Activated CD8-positive, alpha-beta memory T cell treated with anti-CD3 and anti-CD28 coated beads, Interleukin-2, amount 10 ng/mL, durations not matched to agents 7 days and 5 days (primary cell): ENCODE data around the gene ALOX5. TPM values are rescaled to one million over a fixed set of nuclear protein-coding genes. Genes with fewer than 3 reads are reported as not detected.
"Not testable (repeated sequence)": the region's sequence is repeated elsewhere in the genome, so short reads cannot be mapped to it uniquely, and the experiment has no call there.

Experiments
- ATAC-seq: fragments of 150-1000 bp; cut with Tn5 transposase; one replicate; pipeline ENCODE4 v1.10.0; 2021; ENCODE audit warnings: moderate library complexity
- CTCF ChIA-PET: fragments of 350-600 bp; sonication (Branson Sonifier 250); formaldehyde crosslinking; loops from one replicate; lab custom pipeline; 2021; ENCODE audit warnings: antibody characterized with exemption; lab: Charles Lee
- DNase-seq: peaks from one replicate; pipeline ENCODE4 v3.0.0-alpha.2; 2020
- H3K27ac Mint-ChIP-seq: one replicate; pipeline ENCODE4 v1.8.0; 2021; ENCODE audit warnings: mild to moderate bottlenecking, mixed read lengths
- H3K27me3 Mint-ChIP-seq: one replicate; pipeline ENCODE4 v1.8.0; 2021; ENCODE audit warnings: mixed read lengths
- H3K36me3 Mint-ChIP-seq: one replicate; pipeline ENCODE4 v1.8.0; 2021; ENCODE audit warnings: mild to moderate bottlenecking, mixed read lengths
- H3K4me1 Mint-ChIP-seq: one replicate; pipeline ENCODE4 v1.8.0; 2021; ENCODE audit warnings: mixed read lengths
- H3K4me3 Mint-ChIP-seq: one replicate; pipeline ENCODE4 v1.8.0; 2021; ENCODE audit warnings: mild to moderate bottlenecking, moderate library complexity, mixed read lengths
- H3K9me3 Mint-ChIP-seq: one replicate; pipeline ENCODE4 v1.8.0; 2022; ENCODE audit warnings: low read depth, mixed read lengths
- total RNA-seq, 2 experiments: library from RNA; stranded (reverse); gene quantifications; one replicate each; pipeline ENCODE4 v1.2.3, GENCODE V29; 2021

The ALOX5 gene
- total RNA-seq, 2 experiments from 2014 or later = 1.9 to 8.9 TPM

GRCh38 chr10:45464958-45465567, 91.0 kb downstream of the ALOX5 start:
- H3K27ac Mint-ChIP-seq = no peak overlapping the region
- peaks cover 52% of the 10 kb centered on the region for H3K4me1 Mint-ChIP-seq
- no peaks in the 10 kb centered on the region for H3K27me3 Mint-ChIP-seq
- ATAC-seq (peak; percentile 99), DNase-seq (peak; percentile 86)
- peaks cover 4% of the 10 kb centered on the region for H3K36me3 Mint-ChIP-seq
- CTCF ChIA-PET = interaction anchor here (0.6 to 3.0 kb wide), 37 partner anchors 10 to 566 kb away, joined by 3 to 43 read pairs (median 3); partner anchors contain the start of gene ZFAND4
- H3K9me3 Mint-ChIP-seq = no peaks in the 10 kb centered on the region
- no peak overlapping the region for H3K4me3 Mint-ChIP-seq

GRCh38 chr10:45466784-45467183, 92.8 kb downstream of the ALOX5 start:
- CTCF ChIA-PET = interaction anchor here (1.4 kb wide), 1 partner anchor 114 kb away, joined by 3 read pairs; no protein-coding TSS in a partner anchor
- ATAC-seq = no peak

GRCh38 chr10:45468079-45468478, 94.1 kb downstream of the ALOX5 start:
- CTCF ChIA-PET = interaction anchor here (0.7 to 1.4 kb wide), 3 partner anchors 113 to 188 kb away, joined by 3 read pairs; no protein-coding TSS in a partner anchor
- no peak overlapping the region for H3K27ac Mint-ChIP-seq

More at GRCh38 chr10:45466784-45467183, 92.8 kb downstream of the ALOX5 start:
- Mint-ChIP-seq H3K4me1 (peaks cover 46% of the 10 kb centered on the region), H3K9me3 (no peaks in the 10 kb centered on the region), H3K27me3 (no peaks in the 10 kb centered on the region), H3K4me3 (no peak overlapping the region), H3K36me3 (peaks cover 7% of the 10 kb centered on the region), H3K27ac (no peak overlapping the region)
- no peak for DNase-seq

GRCh38 chr10:45470098-45471012, 96.3 kb downstream of the ALOX5 start:
- CTCF ChIA-PET = no interaction called here
- DNase-seq (peak; percentile 64), ATAC-seq (peak; percentile 82)
- Mint-ChIP-seq H3K27me3 (no peaks in the 10 kb centered on the region), H3K36me3 (peaks cover 5% of the 10 kb centered on the region), H3K4me1 (peaks cover 30% of the 10 kb centered on the region), H3K9me3 (no peaks in the 10 kb centered on the region), H3K4me3 (peak overlapping the region; percentile 12), H3K27ac (peak overlapping the region; percentile 78)

More at GRCh38 chr10:45468079-45468478, 94.1 kb downstream of the ALOX5 start:
- ATAC-seq (no peak), DNase-seq (no peak)
- Mint-ChIP-seq H3K36me3 (peaks cover 5% of the 10 kb centered on the region), H3K9me3 (no peaks in the 10 kb centered on the region), H3K4me1 (peaks cover 40% of the 10 kb centered on the region), H3K4me3 (no peak overlapping the region), H3K27me3 (no peaks in the 10 kb centered on the region)

GRCh38 chr10:45471059-45471458, 97.0 kb downstream of the ALOX5 start:
- no peaks in the 10 kb centered on the region for H3K27me3 Mint-ChIP-seq
- peaks cover 9% of the 10 kb centered on the region for H3K36me3 Mint-ChIP-seq
- H3K27ac Mint-ChIP-seq = no peak overlapping the region
- H3K4me1 Mint-ChIP-seq = peaks cover 26% of the 10 kb centered on the region
- CTCF ChIA-PET = no interaction called here
- ATAC-seq = no peak
- peaks cover 4% of the 10 kb centered on the region for H3K9me3 Mint-ChIP-seq
- no peak for DNase-seq
- no peak overlapping the region for H3K4me3 Mint-ChIP-seq

- no peak for ATAC-seq
Observed at GRCh38 chr10:45471531-45472310, 97.7 kb downstream of the ALOX5 start.

GRCh38 chr10:45473126-45473525, 99.1 kb downstream of the ALOX5 start:
- Mint-ChIP-seq H3K36me3 (peaks cover 15% of the 10 kb centered on the region), H3K27me3 (no peaks in the 10 kb centered on the region), H3K27ac (no peak overlapping the region), H3K4me1 (peaks cover 27% of the 10 kb centered on the region), H3K4me3 (no peak overlapping the region), H3K9me3 (peaks cover 9% of the 10 kb centered on the region)
- CTCF ChIA-PET = no interaction called here
- no peak for DNase-seq
- ATAC-seq = no peak

More at GRCh38 chr10:45471531-45472310, 97.7 kb downstream of the ALOX5 start:
- Mint-ChIP-seq H3K4me1 (peaks cover 26% of the 10 kb centered on the region), H3K27me3 (no peaks in the 10 kb centered on the region), H3K9me3 (peaks cover 4% of the 10 kb centered on the region), H3K27ac (no peak overlapping the region), H3K36me3 (peaks cover 9% of the 10 kb centered on the region), H3K4me3 (no peak overlapping the region)
- DNase-seq = no peak
- CTCF ChIA-PET = interaction anchor here (1.4 kb wide), 1 partner anchor 12 kb away, joined by 3 read pairs; no protein-coding TSS in a partner anchor

- DNase-seq (no peak), ATAC-seq (no peak)
- Mint-ChIP-seq H3K9me3 (peaks cover 14% of the 10 kb centered on the region), H3K4me3 (no peak overlapping the region), H3K4me1 (peaks cover 5% of the 10 kb centered on the region), H3K27me3 (no peaks in the 10 kb centered on the region), H3K27ac (no peak overlapping the region), H3K36me3 (peaks cover 31% of the 10 kb centered on the region)
- CTCF ChIA-PET = no interaction called here
Observed at GRCh38 chr10:45476559-45476958, 102.5 kb downstream of the ALOX5 start.

- H3K36me3 Mint-ChIP-seq = peaks cover 38% of the 10 kb centered on the region
Observed at GRCh38 chr10:45480294-45480693, 106.3 kb downstream of the ALOX5 start.

GRCh38 chr10:45481100-45481499, 107.1 kb downstream of the ALOX5 start:
- H3K4me1 Mint-ChIP-seq, H3K4me3 Mint-ChIP-seq, ATAC-seq, H3K9me3 Mint-ChIP-seq, CTCF ChIA-PET, H3K27me3 Mint-ChIP-seq, DNase-seq, H3K27ac Mint-ChIP-seq: not testable (repeated sequence)
- peaks cover 34% of the 10 kb centered on the region for H3K36me3 Mint-ChIP-seq

More at GRCh38 chr10:45480294-45480693, 106.3 kb downstream of the ALOX5 start:
- peaks cover 2% of the 10 kb centered on the region for H3K4me1 Mint-ChIP-seq
- H3K4me3 Mint-ChIP-seq = no peak overlapping the region
- ATAC-seq = no peak
- peaks cover 14% of the 10 kb centered on the region for H3K9me3 Mint-ChIP-seq
- DNase-seq = no peak
- H3K27me3 Mint-ChIP-seq = no peaks in the 10 kb centered on the region
- H3K27ac Mint-ChIP-seq = no peak overlapping the region
- CTCF ChIA-PET = no interaction called here

GRCh38 chr10:45483002-45483401, 109.0 kb downstream of the ALOX5 start:
- ATAC-seq (no peak), DNase-seq (no peak)
- no peak overlapping the region for H3K4me3 Mint-ChIP-seq
- H3K27me3 Mint-ChIP-seq = no peaks in the 10 kb centered on the region
- peaks cover 6% of the 10 kb centered on the region for H3K9me3 Mint-ChIP-seq
- no peaks in the 10 kb centered on the region for H3K4me1 Mint-ChIP-seq
- CTCF ChIA-PET = no interaction called here
- no peak overlapping the region for H3K27ac Mint-ChIP-seq
- H3K36me3 Mint-ChIP-seq = peaks cover 31% of the 10 kb centered on the region

- Mint-ChIP-seq H3K27me3 (no peaks in the 10 kb centered on the region), H3K4me1 (no peaks in the 10 kb centered on the region), H3K36me3 (peaks cover 11% of the 10 kb centered on the region), H3K27ac (no peak overlapping the region), H3K4me3 (no peak overlapping the region), H3K9me3 (peaks cover 3% of the 10 kb centered on the region)
- DNase-seq = no peak
- CTCF ChIA-PET = no interaction called here
- no peak for ATAC-seq
Observed at GRCh38 chr10:45487735-45488134, 113.7 kb downstream of the ALOX5 start.

GRCh38 chr10:45488365-45488764, 114.3 kb downstream of the ALOX5 start:
- Mint-ChIP-seq H3K36me3 (peaks cover 11% of the 10 kb centered on the region), H3K4me3 (no peak overlapping the region), H3K27me3 (no peaks in the 10 kb centered on the region), H3K27ac (no peak overlapping the region), H3K4me1 (no peaks in the 10 kb centered on the region), H3K9me3 (peaks cover 6% of the 10 kb centered on the region)
- ATAC-seq (no peak), DNase-seq (no peak)
- CTCF ChIA-PET = no interaction called here
